ENCODE results near the gene GSTM2. TPM values are rescaled to one million over a fixed set of nuclear protein-coding genes. Genes with fewer than 3 reads are reported as not detected.
"Not testable (repeated sequence)": the region's sequence is repeated elsewhere in the genome, so short reads cannot be mapped to it uniquely, and the experiment has no call there.

Gene GSTM2
- total RNA-seq, 1 experiment from 2014 or later, result 3.1 TPM

DNA sequence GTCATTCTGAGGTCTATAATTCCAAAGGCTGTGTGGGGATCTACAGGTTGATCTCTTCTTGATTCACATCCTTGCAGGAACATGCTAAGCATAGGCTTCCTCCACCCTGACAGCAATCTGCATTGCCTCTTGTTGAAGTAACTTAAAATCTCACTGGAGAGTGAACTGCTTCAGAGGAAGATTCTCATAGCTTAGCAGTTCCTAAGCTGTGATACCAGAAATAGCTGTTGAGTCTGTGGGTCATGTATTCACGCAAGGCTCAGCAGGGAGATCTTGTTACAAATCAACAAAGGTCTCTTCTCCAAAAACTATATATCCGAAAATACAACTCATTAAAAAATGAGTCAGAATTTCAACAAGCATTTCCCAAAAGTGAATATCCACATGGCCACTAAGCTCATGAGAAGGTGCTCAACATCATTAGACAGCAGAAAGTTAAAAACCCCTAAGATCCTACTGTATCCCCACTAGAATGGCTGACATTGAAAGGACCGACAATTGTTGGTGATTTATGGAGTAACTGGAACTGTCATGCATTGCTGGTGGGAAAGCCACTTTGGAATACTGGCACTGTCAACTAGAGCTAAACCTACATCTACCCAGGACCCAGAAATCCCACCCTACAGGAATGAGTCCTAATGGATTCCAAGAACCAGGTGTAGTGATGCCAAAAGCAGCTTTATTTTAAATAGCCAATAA is 9.0 kb downstream of the GSTM2 start:
- DNase-seq (ENCODE audit: low read depth), result not testable (repeated sequence)

DNA sequence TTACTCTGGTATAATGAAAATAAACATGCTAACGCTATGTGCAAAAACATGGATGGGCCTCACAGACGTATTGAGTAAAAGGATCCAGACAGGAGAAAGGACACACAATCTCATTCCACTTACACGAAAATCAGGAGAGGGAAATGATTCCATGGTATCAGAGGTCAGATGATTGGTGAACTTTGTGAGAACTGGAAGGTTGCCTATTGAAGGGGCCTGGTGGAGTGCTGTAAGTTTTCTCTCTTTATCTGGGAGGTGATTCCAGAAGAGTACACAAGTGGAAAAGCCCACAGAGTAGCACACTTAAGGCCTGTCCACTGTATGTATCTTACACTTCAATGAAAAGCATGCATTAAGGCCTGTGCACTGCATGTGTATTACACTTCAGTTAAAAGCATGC is 9.6 kb downstream of the GSTM2 start:
- DNase-seq (ENCODE audit: low read depth), result no peak

GRCh38 chr1:109678637-109679036 is 10.8 kb downstream of the GSTM2 start:
- DNase-seq (ENCODE audit: low read depth), result not testable (repeated sequence)

DNA sequence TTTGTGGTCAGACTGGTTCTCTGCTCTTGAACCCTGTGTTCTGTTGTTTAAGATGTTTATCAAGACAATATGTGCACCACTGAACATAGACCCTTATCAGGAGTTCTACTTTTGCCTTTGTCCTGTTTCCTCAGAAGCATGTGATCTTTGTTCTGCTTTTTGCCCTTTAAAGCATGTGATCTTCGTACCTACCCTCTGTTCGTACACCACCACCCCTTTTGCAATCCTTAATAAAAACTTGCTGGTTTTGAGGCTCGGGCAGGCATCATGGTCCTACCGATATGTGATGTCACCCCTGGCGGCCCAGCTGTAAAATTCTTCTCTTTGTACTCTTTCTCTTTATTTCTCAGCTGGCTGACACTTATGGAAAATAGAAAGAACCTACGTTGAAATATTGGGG is 16.9 kb downstream of the GSTM2 start:
- DNase-seq (ENCODE audit: low read depth), result not testable (repeated sequence)

GRCh38 chr1:109685399-109685798 is 17.5 kb downstream of the GSTM2 start:
- DNase-seq (ENCODE audit: low read depth), result not testable (repeated sequence)

DNA sequence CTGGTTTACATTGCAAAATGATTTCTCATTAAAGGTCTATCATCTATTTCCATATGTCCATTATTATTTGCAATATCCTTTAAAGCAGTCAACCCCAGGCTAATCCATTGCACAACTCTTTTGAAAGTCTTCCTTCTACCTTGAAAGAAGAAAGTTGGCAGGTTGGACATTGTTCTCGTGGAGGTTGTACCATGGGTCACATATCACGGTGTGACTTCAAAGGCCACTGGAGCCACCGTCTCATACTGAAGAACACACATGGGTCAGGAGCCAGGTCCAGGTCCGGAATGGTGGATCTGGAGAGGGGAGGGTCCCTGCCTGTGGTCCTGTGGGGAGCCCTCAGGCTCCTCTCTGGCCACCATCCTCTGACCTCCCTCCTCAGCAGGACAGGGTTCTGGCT is 18.0 kb downstream of the GSTM2 start:
- not testable (repeated sequence) for DNase-seq (ENCODE audit: low read depth)

GRCh38 chr1:109687109-109687508 is 19.3 kb downstream of the GSTM2 start:
- not testable (repeated sequence) for DNase-seq (ENCODE audit: low read depth)

- DNase-seq (ENCODE audit: low read depth), result peak; percentile 75
Measured at GRCh38 chr1:109687641-109688499, 20.0 kb downstream of the GSTM2 start, which contains the start of gene GSTM1. Gene GSTM1 (plus strand): TSS chr1:109687817. CDS start chr1:109687874, 57 bp downstream.

DNA sequence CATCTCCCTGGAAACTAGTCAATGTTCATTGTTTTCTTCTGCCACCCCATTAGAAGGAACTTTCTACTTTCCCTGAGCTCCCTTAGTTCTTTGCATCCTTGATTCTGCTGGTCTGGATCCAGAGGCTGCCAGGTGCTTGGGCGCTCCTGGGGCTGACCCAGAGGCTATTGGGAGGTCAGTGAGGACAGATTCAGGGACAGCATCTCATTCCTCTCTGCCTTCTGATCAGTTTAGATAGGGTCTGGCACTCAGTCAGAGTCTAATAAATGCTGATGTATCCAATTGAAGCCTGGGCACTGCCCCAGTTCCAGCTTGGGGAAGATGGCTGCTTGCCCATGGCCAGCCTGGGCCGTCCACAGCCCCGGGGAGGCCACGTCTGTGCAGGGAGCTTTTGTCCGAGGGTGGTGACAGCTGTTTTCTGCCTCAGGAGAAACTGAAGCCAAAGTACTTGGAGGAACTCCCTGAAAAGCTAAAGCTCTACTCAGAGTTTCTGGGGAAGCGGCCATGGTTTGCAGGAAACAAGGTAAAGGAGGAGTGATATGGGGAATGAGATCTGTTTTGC is 22.1 kb downstream of the GSTM2 start:
- no peak for DNase-seq (ENCODE audit: low read depth)

DNA sequence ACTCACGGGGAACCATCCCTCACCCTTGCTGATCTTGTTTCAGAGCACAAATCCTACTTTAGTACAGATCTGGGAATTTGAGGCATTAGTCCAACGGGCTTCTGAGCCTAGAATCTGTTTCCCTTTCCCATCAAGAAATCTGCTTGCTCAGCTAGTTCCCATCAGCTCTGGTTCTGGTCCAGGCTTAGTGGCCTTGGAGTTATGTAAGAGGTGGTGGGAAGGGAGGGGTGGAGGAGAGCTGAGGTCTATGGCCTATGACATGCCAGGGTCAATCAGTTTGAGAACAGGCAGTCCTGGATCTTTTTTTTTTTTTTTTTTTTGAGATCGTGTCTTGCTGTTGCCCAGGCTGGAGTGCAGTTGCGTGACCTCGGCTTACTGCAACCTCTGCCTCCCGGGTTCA is 23.9 kb downstream of the GSTM2 start:
- DNase-seq (ENCODE audit: low read depth), result no peak

DNA sequence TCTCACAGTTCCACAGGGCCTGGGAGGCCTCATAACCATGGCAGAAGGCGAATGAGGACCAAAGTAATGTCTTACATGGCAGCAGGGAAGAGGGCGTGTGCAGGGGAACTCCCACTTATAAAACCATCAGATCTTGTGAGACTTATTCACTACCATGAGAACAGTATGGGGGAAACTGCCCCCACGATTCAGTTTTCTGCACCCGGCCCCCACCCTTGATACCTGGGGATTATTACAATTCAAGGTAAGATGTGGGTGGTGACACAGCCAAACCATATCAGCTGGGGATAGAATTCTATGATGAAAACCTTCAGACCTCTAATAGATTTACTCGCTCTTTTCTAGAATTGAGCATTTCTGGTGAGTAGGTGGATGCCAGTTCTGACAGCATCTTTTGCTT is 26.5 kb downstream of the GSTM2 start:
- not testable (repeated sequence) for DNase-seq (ENCODE audit: low read depth)

GRCh38 chr1:109695138-109695537 is 27.3 kb downstream of the GSTM2 start:
- not testable (repeated sequence) for DNase-seq (ENCODE audit: low read depth)

- DNase-seq (ENCODE audit: low read depth), result no peak
Measured at GRCh38 chr1:109697066-109697465, 29.2 kb downstream of the GSTM2 start.

- not testable (repeated sequence) for DNase-seq (ENCODE audit: low read depth)
Measured at GRCh38 chr1:109697861-109698260, 30.0 kb downstream of the GSTM2 start.

- not testable (repeated sequence) for DNase-seq (ENCODE audit: low read depth)
Measured at GRCh38 chr1:109702940-109703339, 35.1 kb downstream of the GSTM2 start.

DNA sequence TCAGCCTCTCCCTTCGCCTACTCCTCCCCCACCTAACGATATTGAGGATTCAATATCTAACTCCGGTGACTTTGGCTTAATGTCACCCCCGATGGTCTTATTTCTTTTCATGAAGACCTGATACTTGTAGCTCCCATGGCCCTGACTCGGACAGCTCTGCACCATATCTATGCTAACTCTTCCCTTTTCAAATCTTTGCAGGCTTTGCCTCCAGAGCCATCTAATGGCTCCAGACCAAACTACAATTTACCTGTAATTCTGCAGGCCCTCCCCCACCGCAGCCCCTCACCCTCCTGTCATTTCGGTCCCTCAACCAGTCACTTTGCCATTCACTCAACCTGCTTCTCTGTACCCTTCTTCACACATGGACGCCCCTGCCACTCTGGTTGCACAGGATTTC is 36.3 kb downstream of the GSTM2 start:
- no peak for DNase-seq (ENCODE audit: low read depth)

DNA sequence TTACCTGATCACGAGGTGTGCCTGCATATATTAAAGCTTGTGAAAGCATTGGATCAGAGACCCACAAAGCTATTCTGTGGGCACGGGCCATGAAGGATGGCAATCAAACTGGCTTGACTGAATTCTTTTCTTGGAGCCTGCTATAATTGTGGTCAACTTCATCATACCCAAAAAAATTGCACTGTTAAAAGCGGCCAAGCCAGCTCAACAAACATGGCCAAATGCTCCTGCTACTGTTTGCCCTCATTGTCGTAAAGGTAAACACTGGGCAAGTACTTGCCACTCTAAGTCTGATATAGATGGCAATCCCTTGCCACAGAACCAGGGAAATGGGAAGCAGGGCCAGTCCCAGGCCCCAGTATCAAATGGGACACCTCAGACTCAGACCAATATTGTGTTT is 37.6 kb downstream of the GSTM2 start:
- no peak for DNase-seq (ENCODE audit: low read depth)

GRCh38 chr1:109708949-109709348 is 41.1 kb downstream of the GSTM2 start:
- not testable (repeated sequence) for DNase-seq (ENCODE audit: low read depth)

DNA sequence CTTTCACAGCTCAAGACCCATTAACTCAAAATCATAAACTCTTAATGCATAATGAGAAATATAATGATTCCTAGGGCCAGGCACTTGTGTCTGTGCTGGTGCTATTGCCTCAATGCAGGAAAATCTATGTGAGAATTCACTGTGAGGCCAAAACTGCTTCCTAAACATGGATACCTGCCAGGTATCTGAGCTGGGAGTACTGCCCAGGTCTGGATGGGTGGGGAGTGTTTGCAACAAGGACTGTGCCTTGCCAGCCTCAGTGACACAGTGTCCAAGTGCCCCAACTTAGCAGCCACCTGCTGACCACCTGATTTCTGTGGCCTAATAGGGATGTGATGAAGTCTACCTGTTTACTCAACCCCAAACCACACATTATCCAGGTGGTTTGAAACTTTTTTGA is 42.0 kb downstream of the GSTM2 start:
- not testable (repeated sequence) for DNase-seq (ENCODE audit: low read depth)

- DNase-seq (ENCODE audit: low read depth), result not testable (repeated sequence)
Measured at GRCh38 chr1:109711593-109712320, 43.9 kb downstream of the GSTM2 start, which contains the start of gene GSTM5. Gene GSTM5 (plus strand): TSS chr1:109712251. CDS start chr1:109712313, 62 bp downstream.

DNA sequence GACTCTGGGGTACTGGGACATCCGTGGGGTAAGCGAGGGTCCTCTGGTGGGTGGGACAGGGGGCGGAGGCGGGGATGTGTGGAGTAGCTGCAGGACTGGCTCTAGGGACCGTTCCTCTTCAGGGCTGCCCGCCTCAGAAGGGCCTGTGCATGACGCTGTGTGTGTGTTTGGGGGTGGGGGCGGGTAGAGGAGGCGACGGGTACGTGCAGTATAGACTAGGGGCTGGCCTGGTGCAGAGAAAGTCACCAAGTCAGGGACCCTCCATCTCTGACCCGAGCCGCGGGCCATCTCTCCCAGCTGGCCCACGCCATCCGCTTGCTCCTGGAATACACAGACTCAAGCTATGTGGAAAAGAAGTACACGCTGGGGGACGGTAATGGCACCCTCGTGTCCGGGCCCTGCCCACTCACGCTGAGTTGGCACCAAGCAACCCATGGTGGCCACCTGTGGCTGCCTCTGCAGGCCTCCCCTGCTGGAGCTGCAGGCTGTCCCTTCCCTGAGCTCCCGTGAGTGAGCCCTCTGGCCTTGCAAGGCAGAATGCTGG is 44.5 kb downstream of the GSTM2 start:
- DNase-seq (ENCODE audit: low read depth), result no peak

All from HT1080 (cell line).